PC-9 (cell line): ENCODE results near the gene RXRB. TPM values are rescaled to one million over a fixed set of nuclear protein-coding genes. Genes with fewer than 3 reads are reported as not detected.

Experiments
- BruUV-seq: library from RNA; stranded (reverse); fragments of 400-500 nt; replicated peaks from 2 replicates; lab custom pipeline; 2021; lab: Mats Ljungman, UMichigan
- CTCF ChIA-PET: fragments of 300-600 bp; sonication (Branson Sonifier 250); formaldehyde crosslinking; loops from one replicate; lab custom pipeline; 2022; ENCODE audit warnings: antibody characterized with exemption; lab: Charles Lee
- POLR2A ChIA-PET: fragments of 300-600 bp; sonication (Branson Sonifier 250); formaldehyde crosslinking; loops from one replicate; lab custom pipeline; 2022; ENCODE audit warnings: antibody characterized with exemption; ENCODE audit not compliant: unreplicated experiment; lab: Charles Lee
- DNase-seq, 2 experiments: peaks; one replicate each; pipeline versions ENCODE4 v3.0.0 to v3.0.0-alpha.2; 2015 to 2022; ENCODE audit warnings: mixed read lengths in 1 of 2
- H2AFZ ChIP-seq: fragments of 200-600 bp; sonication (generic); 2 replicates; pipeline ENCODE4 v1.8.1; 2017; ENCODE audit warnings: antibody characterized with exemption
- H3F3A ChIP-seq: fragments of 200-600 bp; sonication (generic); 2 replicates; pipeline ENCODE4 v1.8.1; 2017; ENCODE audit warnings: antibody characterized with exemption, mild to moderate bottlenecking, low read depth; ENCODE audit not compliant: insufficient read depth
- H3K27ac ChIP-seq: fragments of 200-600 bp; sonication (generic); 2 replicates; pipeline ENCODE4 v1.6.1; 2016; ENCODE audit warnings: mixed run types
- H3K27me3 ChIP-seq: fragments of 200-600 bp; sonication (generic); 2 replicates; pipeline ENCODE4 v1.6.1; 2016; ENCODE audit warnings: low read depth, mixed run types; ENCODE audit not compliant: insufficient read depth
- H3K36me3 ChIP-seq: fragments of 200-600 bp; sonication (generic); 2 replicates; pipeline ENCODE4 v1.6.1; 2016; ENCODE audit warnings: low read depth, mixed run types
- H3K4me1 ChIP-seq: fragments of 200-600 bp; sonication (generic); replicated peaks from 2 replicates; pipeline ENCODE4 v1.6.1; 2016; ENCODE audit warnings: mixed run types; ENCODE audit not compliant: insufficient read depth
- H3K4me2 ChIP-seq: fragments of 200-600 bp; sonication (generic); 2 replicates; pipeline ENCODE4 v1.6.1; 2017; ENCODE audit warnings: mixed run types
- H3K4me3 ChIP-seq: fragments of 200-600 bp; sonication (generic); 2 replicates; pipeline ENCODE4 v1.6.1; 2016; ENCODE audit warnings: mixed run types
- H3K79me2 ChIP-seq: fragments of 200-600 bp; sonication (generic); 2 replicates; pipeline ENCODE4 v1.6.1; 2017; ENCODE audit warnings: low read depth, mixed run types
- H3K9me2 ChIP-seq: fragments of 200-600 bp; sonication (generic); 2 replicates; pipeline ENCODE4 v1.8.1; 2017; ENCODE audit warnings: mild to moderate bottlenecking; ENCODE audit not compliant: insufficient read depth
- H3K9me3 ChIP-seq: fragments of 200-600 bp; sonication (generic); 2 replicates; pipeline ENCODE4 v1.8.1; 2016; ENCODE audit warnings: low read depth; ENCODE audit not compliant: insufficient read depth
- H4K20me1 ChIP-seq: fragments of 200-600 bp; sonication (generic); 2 replicates; pipeline ENCODE4 v1.8.1; 2017; ENCODE audit not compliant: insufficient read depth
- CTCF ChIP-seq: fragments of 200-600 bp; sonication (generic); conservative IDR thresholded peaks from 2 replicates; pipeline ENCODE4 v1.6.1; 2017; ENCODE audit warnings: mixed run types, antibody characterized with exemption, mild to moderate bottlenecking, moderate library complexity
- EZH2 ChIP-seq: fragments of 200-600 bp; sonication (generic); IDR thresholded peaks from 2 replicates; pipeline ENCODE4 v1.8.0; 2017; ENCODE audit warnings: antibody characterized with exemption, low read depth
- intact Hi-C: fragments of 100-400 bp; cut with micrococcal nuclease; formaldehyde crosslinking; loops from one replicate; pipeline ENCODE4 v1.10.0; 2022; ENCODE audit not compliant: unreplicated experiment
- total RNA-seq: library from RNA; stranded (reverse); gene quantifications from 2 replicates; pipeline ENCODE4 v1.2.3, GENCODE V29; 2021

The RXRB gene
- total RNA-seq, 1 experiment from 2014 or later, result 49.8 TPM

DNA sequence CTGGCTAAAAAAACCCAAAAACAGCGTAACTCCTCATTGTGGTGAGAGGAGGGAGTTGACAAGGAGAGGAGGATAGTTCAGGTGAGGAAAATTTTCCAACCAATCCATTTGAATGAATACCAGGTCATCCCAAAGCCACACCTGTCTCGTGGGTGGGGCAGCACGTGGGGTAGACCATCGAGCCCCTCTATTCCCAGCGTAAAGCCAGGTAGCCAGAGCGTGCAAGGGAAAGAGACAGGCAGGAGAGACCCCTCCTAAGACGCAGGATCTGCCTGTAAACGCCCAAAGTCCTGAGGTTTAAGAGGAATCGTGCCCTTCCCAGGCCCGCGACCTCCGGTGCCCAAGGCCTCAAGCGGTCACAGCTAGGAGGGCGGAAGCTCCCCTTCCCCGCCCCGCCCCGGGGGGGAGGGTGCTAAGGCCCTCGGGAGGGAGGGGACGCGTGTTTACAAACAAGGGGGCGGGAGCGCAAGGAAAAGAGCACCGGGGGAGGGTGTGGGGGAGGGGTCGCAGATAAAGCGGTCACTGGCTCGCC is 712 bp downstream of the RXRB start:
- intact Hi-C loops, result loop anchor here (2.0 to 10.0 kb wide), 5 partner anchors 49 to 578 kb away; partner anchors contain the start of genes B3GALT4, CUTA, PHF1 and RGL2
- no peak for TF ChIP-seq CTCF
- TF ChIP-seq EZH2, result no peak
- H3K4me2 ChIP-seq, result peak overlapping the region; percentile 98
- H3K27me3 ChIP-seq, result no peaks in the 10 kb centered on the region
- H3K79me2 ChIP-seq, result peaks cover 58% of the 10 kb centered on the region
- ChIA-PET CTCF (interaction anchor here (0.7 kb wide), 1 partner anchor 582 kb away, joined by 8 read pairs; no protein-coding TSS in a partner anchor), POLR2A (interaction anchor here (0.5 to 0.6 kb wide), 4 partner anchors 9 to 737 kb away, joined by 3 to 13 read pairs (median 4); partner anchors contain the start of gene RING1)
- peaks cover 17% of the 10 kb centered on the region for H4K20me1 ChIP-seq
- H3K9me2 ChIP-seq, result no peaks in the 10 kb centered on the region
- H3K9me3 ChIP-seq, result no peaks in the 10 kb centered on the region
- H3K36me3 ChIP-seq, result peaks cover 33% of the 10 kb centered on the region
- peak overlapping the region; percentile 95 for H2AFZ ChIP-seq
- H3K27ac ChIP-seq, result peak overlapping the region; percentile 79
- TSS peak; percentile 35 for BruUV-seq
- H3K4me3 ChIP-seq, result peak overlapping the region; percentile 62
- peaks cover 22% of the 10 kb centered on the region; the same call in 1 of the 2 replicates for H3F3A ChIP-seq
- peak in 1 of 2 experiments; percentile 73 for DNase-seq
- peaks cover 22% of the 10 kb centered on the region for H3K4me1 ChIP-seq

GRCh38 chr6:33198853-33199436 is 1.5 kb downstream of the RXRB start:
- intact Hi-C loops, result no loop called here
- H3K79me2 ChIP-seq, result peaks cover 58% of the 10 kb centered on the region
- CTCF ChIA-PET, result no interaction called here
- H3K36me3 ChIP-seq, result peaks cover 32% of the 10 kb centered on the region
- POLR2A ChIA-PET, result no interaction called here
- peaks cover 17% of the 10 kb centered on the region for H4K20me1 ChIP-seq
- TF ChIP-seq EZH2 (no peak), CTCF (no peak)
- no peaks in the 10 kb centered on the region for H3K9me3 ChIP-seq
- peaks cover 18% of the 10 kb centered on the region for H3K4me1 ChIP-seq
- H3K27me3 ChIP-seq, result no peaks in the 10 kb centered on the region
- no peaks in the 10 kb centered on the region for H3K9me2 ChIP-seq
- H2AFZ ChIP-seq, result no peak overlapping the region
- no peak overlapping the region for H3K27ac ChIP-seq
- H3F3A ChIP-seq, result peaks cover 21% of the 10 kb centered on the region; the same call in 1 of the 2 replicates
- DNase-seq, result no peak
- H3K4me3 ChIP-seq, result peak overlapping the region; percentile 62
- no TSS peak for BruUV-seq
- peak overlapping the region; percentile 98 for H3K4me2 ChIP-seq

DNA sequence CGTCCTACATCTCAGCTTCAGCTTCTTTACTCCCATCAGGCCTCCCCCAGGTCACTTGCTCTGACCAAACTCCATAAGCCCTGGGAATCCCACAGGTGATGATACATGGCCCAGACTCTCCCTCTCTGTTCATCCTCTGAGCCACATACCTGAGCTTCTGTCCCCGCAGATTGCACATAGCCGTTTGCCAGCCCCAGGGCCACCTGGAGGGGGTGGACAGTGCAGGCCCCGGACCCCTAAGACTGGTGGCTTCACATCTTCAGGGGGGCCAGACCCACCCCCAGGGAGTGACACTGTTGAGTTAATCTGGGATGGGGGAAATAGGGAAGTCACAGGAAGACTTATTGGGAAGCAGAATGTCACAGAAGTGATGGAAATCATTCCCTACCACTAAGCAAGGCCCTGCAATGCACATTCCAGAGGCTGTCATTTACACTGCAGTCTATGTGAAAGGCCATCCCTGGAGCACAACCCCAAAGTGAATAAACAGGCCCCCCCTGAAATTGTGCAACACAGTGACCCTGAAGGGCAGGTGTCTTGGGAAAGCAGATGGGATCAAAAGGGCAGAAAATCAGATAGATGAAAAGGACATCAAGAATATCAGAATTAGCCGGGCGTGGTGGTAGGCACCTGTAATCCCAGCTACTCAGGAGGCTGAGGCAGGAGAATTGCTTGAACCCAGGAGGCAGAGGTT is 2.2 kb downstream of the RXRB start:
- POLR2A ChIA-PET, result no interaction called here
- CTCF ChIA-PET, result no interaction called here
- Histone ChIP-seq H2AFZ (no peak overlapping the region), H3K4me2 (0 out of 2 replicates have a peak overlapping the region, but pooled peaks have one; percentile 13), H3K4me1 (peaks cover 17% of the 10 kb centered on the region), H3K79me2 (peaks cover 55% of the 10 kb centered on the region), H3K27ac (no peak overlapping the region), H3K27me3 (no peaks in the 10 kb centered on the region), H3F3A (peaks cover 16% of the 10 kb centered on the region; the same call in 1 of the 2 replicates), H3K4me3 (no peak overlapping the region), H3K9me3 (no peaks in the 10 kb centered on the region), H3K36me3 (peaks cover 28% of the 10 kb centered on the region), H3K9me2 (no peaks in the 10 kb centered on the region), H4K20me1 (peaks cover 17% of the 10 kb centered on the region)
- DNase-seq, result no peak
- TF ChIP-seq EZH2 (no peak), CTCF (no peak)
- intact Hi-C loops, result no loop called here
- BruUV-seq, result no TSS peak
